GM08714 (cell line): ENCODE measurements around the gene MAD1L1.

Experiments used
- H3K4me3 ChIP-seq: fragments of 200-500 bp; sonication (Bioruptor generic); 2 replicates; pipeline ENCODE4 v1.5.1; 2014; ENCODE audit warnings: mild to moderate bottlenecking, low read length, inconsistent platforms
- ZNF274 ChIP-seq: IDR thresholded peaks from 2 replicates; pipeline ENCODE4 v1.6.1; 2012; ENCODE audit warnings: mild to moderate bottlenecking, low read depth, low read length

MAD1L1 gene

GRCh38 chr7:2104716-2105115, 128.0 kb downstream of the MAD1L1 start:
- TF ChIP-seq ZNF274 = no peak
- no peak overlapping the region for H3K4me3 ChIP-seq

- no peak overlapping the region for H3K4me3 ChIP-seq
- TF ChIP-seq ZNF274 = no peak
These were observed 128.5 kb downstream of the MAD1L1 start for GRCh38 chr7:2104107-2104710.

- no peak for TF ChIP-seq ZNF274
- no peak overlapping the region for H3K4me3 ChIP-seq
These were observed 129.5 kb downstream of the MAD1L1 start for GRCh38 chr7:2103071-2103898.

GRCh38 chr7:2102375-2102723, 130.4 kb downstream of the MAD1L1 start:
- TF ChIP-seq ZNF274 = no peak
- H3K4me3 ChIP-seq = no peak overlapping the region

- H3K4me3 ChIP-seq = no peak overlapping the region
- no peak for TF ChIP-seq ZNF274
These were observed 130.9 kb downstream of the MAD1L1 start for GRCh38 chr7:2101630-2102374.

GRCh38 chr7:2100278-2101208, 132.2 kb downstream of the MAD1L1 start:
- H3K4me3 ChIP-seq = no peak overlapping the region
- TF ChIP-seq ZNF274 = no peak

GRCh38 chr7:2099048-2099957, 133.4 kb downstream of the MAD1L1 start:
- H3K4me3 ChIP-seq = no peak overlapping the region

GRCh38 chr7:2098496-2098895, 134.2 kb downstream of the MAD1L1 start:
- H3K4me3 ChIP-seq = no peak overlapping the region
- TF ChIP-seq ZNF274 = no peak

More at GRCh38 chr7:2099048-2099957, 133.4 kb downstream of the MAD1L1 start:
- TF ChIP-seq ZNF274 = no peak

GRCh38 chr7:2098056-2098455, 134.7 kb downstream of the MAD1L1 start:
- no peak for TF ChIP-seq ZNF274
- H3K4me3 ChIP-seq = no peak overlapping the region

- no peak for TF ChIP-seq ZNF274
- H3K4me3 ChIP-seq = no peak overlapping the region
These were observed 135.3 kb downstream of the MAD1L1 start for GRCh38 chr7:2097492-2097891.

- H3K4me3 ChIP-seq = no peak overlapping the region
- no peak for TF ChIP-seq ZNF274
These were observed 135.9 kb downstream of the MAD1L1 start for GRCh38 chr7:2096692-2097387.

GRCh38 chr7:2095436-2095835, 137.3 kb downstream of the MAD1L1 start:
- TF ChIP-seq ZNF274 = no peak
- no peak overlapping the region for H3K4me3 ChIP-seq
